ENCODE measurements around the gene USF1. TPM values are rescaled to one million over a fixed set of nuclear protein-coding genes. Genes with fewer than 3 reads are reported as not detected.

The USF1 gene
- total RNA-seq, 4 donors from 2014 or later, result 41.9 to 55.1 (median 49.1) TPM

DNA sequence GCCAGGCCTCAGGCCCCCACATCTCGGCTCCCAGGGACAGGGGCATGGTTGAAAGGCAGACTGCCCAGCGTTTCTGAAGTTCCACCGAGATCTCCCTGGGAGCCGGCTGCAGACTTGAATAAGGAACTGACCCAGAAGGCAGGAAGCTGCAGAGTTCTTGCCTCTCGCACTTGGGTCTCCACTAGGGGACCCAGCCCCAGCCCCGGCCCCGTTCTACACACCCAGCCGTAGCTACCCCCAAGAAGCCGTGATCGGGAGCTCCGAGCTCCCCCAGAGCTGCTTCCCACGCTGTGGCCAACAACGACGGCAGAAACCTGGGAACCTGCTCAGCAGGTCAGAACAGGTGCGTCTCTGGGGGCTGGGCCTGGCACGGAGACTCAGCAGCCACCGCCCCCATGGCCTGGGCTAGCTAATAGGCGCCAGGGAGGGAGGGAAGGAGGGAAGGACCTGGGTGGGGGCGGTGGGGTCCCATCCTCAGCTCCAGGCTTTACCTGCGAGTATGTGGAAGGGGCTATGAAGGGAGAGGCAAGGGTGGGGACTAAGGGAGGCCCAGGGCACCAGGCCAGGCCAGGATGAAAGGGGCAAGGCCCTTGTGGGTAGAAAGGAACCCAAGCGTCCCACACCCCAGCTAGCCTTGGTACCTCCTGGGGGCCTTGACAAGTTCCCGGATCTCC, 43.6 kb upstream of the USF1 start, which contains the start of gene NECTIN4:
Gene NECTIN4, minus strand, starts transcription at position 308 of the 674 bp plus-strand sequence. Its CDS starts 262 bp downstream, at position 46.
- TF ChIP-seq POLR2A (IDR thresholded peaks at IDR 0.05), result no peak
- TF ChIP-seq, protein P1, sequence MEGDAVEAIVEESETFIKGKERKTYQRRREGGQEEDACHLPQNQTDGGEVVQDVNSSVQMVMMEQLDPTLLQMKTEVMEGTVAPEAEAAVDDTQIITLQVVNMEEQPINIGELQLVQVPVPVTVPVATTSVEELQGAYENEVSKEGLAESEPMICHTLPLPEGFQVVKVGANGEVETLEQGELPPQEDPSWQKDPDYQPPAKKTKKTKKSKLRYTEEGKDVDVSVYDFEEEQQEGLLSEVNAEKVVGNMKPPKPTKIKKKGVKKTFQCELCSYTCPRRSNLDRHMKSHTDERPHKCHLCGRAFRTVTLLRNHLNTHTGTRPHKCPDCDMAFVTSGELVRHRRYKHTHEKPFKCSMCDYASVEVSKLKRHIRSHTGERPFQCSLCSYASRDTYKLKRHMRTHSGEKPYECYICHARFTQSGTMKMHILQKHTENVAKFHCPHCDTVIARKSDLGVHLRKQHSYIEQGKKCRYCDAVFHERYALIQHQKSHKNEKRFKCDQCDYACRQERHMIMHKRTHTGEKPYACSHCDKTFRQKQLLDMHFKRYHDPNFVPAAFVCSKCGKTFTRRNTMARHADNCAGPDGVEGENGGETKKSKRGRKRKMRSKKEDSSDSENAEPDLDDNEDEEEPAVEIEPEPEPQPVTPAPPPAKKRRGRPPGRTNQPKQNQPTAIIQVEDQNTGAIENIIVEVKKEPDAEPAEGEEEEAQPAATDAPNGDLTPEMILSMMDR (IDR thresholded peaks at IDR 0.05 in 4 of 5, conservative IDR thresholded peaks at IDR 0.05 in 1 of 5), result no peak
- ATAC-seq (no peak), DNase-seq (no peak)
- in situ Hi-C loops (cut with MboI; ENCODE audit: low sequenced_read_pairs in 4 of 4), result no loop called here
- Histone ChIP-seq H3K27me3 (no peaks in the 10 kb centered on the region), H3K4me1 (no peaks in the 10 kb centered on the region), H3K9me3 (no peaks in the 10 kb centered on the region), H3K36me3 (no peaks in the 10 kb centered on the region), H3K27ac (no peak within 1 kb of the TSS), H3K4me3 (no peak within 1 kb of the TSS)
- intact Hi-C loops (cut with DNase I; ENCODE audit: low total_unique reads), result no loop called here

DNA sequence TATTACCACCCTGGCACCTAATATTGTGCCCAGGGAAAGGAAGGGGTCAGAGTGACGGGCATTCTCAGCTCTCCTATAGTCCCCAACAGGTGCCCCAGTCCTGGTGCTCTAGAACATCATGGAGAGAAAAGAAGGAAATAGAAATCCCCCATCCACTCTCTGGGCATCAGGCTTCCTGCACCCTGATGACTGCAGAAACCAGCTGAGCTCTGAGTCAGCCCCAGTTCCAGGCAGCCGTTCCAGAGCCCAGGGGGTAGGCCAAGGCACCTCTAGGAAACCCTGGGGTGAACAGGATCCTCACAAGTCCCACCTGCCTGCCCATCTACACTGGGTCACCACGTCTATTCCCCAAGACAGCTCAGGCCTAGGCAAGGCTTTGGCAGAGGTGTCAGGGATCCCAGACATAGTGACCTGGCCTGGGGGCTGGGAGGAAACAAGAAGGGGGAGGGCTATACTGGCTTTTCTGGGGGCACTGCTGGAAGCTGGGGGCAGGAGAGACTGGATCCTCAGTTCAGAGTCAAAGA, 42.9 kb upstream of the USF1 start:
- no peak for DNase-seq
- no peaks in the 10 kb centered on the region for H3K9me3 ChIP-seq
- ATAC-seq, result no peak
- no peaks in the 10 kb centered on the region for H3K4me1 ChIP-seq
- TF ChIP-seq, protein P1 (IDR thresholded peaks at IDR 0.05 in 4 of 5, conservative IDR thresholded peaks at IDR 0.05 in 1 of 5), result no peak
- no peak for TF ChIP-seq POLR2A (IDR thresholded peaks at IDR 0.05)
- intact Hi-C loops (cut with DNase I; ENCODE audit: low total_unique reads), result no loop called here
- in situ Hi-C loops (cut with MboI; ENCODE audit: low sequenced_read_pairs in 4 of 4), result no loop called here
- H3K27me3 ChIP-seq, result no peaks in the 10 kb centered on the region
- H3K36me3 ChIP-seq, result no peaks in the 10 kb centered on the region
- H3K4me3 ChIP-seq, result no peak overlapping the region
- no peak overlapping the region for H3K27ac ChIP-seq

DNA sequence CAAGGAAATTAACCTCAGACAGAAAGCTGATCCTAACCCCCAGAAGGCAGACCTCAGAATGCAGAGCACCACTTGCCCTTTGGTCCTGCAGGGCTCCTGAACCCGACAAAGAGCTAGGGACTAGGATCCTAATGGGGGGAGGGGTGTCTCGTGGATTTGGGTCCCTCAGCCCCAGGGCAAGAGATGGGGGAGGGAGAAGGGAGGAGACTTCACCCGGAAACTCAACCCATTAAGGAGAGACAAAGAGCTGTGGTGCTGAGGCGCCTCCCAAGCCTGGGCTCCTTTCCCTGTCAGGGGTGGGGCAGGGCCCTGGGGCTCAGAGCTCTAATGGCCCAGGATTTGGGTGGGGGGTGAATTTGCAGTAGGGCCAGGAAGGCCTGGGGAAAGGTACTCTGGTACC, 40.7 kb upstream of the USF1 start:
- Histone ChIP-seq H3K4me3 (no peak overlapping the region), H3K27ac (no peak overlapping the region), H3K4me1 (no peaks in the 10 kb centered on the region), H3K36me3 (no peaks in the 10 kb centered on the region), H3K9me3 (no peaks in the 10 kb centered on the region), H3K27me3 (no peaks in the 10 kb centered on the region)
- intact Hi-C loops (cut with DNase I; ENCODE audit: low total_unique reads), result no loop called here
- in situ Hi-C loops (cut with MboI; ENCODE audit: low sequenced_read_pairs in 4 of 4), result no loop called here
- TF ChIP-seq POLR2A (IDR thresholded peaks at IDR 0.05), result no peak
- TF ChIP-seq, protein P1 (IDR thresholded peaks at IDR 0.05 in 4 of 5, conservative IDR thresholded peaks at IDR 0.05 in 1 of 5), result no peak
- ATAC-seq (no peak), DNase-seq (no peak)

- intact Hi-C loops (cut with DNase I; ENCODE audit: low total_unique reads), result no loop called here
- Histone ChIP-seq H3K4me1 (no peaks in the 10 kb centered on the region), H3K4me3 (no peak overlapping the region), H3K36me3 (no peaks in the 10 kb centered on the region), H3K27ac (no peak overlapping the region), H3K27me3 (no peaks in the 10 kb centered on the region), H3K9me3 (no peaks in the 10 kb centered on the region)
- no peak for ATAC-seq
- no peak for DNase-seq
- no peak for TF ChIP-seq POLR2A (IDR thresholded peaks at IDR 0.05)
- TF ChIP-seq, protein P1 (IDR thresholded peaks at IDR 0.05 in 4 of 5, conservative IDR thresholded peaks at IDR 0.05 in 1 of 5), result no peak
- in situ Hi-C loops (cut with MboI; ENCODE audit: low sequenced_read_pairs in 4 of 4), result no loop called here
Measured at GRCh38 chr1:161085165-161085564, 39.4 kb upstream of the USF1 start.

Data from gastrocnemius medialis (tissue), 4 donors.